Measurements from ENCODE around the gene ITGA8. TPM values are rescaled to one million over a fixed set of nuclear protein-coding genes. Genes with fewer than 3 reads are reported as not detected.

ITGA8 gene
- total RNA-seq, 4 donors from 2014 or later, result 9.4 to 64.8 (median 28.1) TPM

DNA sequence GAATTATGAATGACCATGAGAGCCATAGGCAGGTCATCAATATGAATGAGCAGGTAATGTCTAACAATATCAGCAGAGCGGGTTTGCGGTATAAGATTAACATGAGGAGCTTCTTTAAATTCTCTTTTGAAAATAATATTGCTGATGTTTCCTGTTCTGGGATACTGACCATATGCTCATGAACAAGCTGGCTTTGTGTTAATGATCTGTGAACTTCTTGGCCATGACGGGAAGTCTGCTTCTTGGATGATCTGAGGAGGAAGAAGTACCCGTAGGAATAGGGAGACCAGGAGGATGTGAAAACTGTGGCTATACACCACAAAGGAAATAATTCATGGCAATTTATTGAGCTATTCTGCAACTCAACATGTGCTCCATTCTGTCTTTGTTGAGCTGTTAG, 38.6 kb downstream of the ITGA8 start:
- no peaks in the 10 kb centered on the region for H3K4me1 ChIP-seq
- intact Hi-C loops (cut with DNase I; ENCODE audit: low total_unique reads), result no loop called here
- H3K9me3 ChIP-seq, result no peaks in the 10 kb centered on the region
- H3K27me3 ChIP-seq, result no peaks in the 10 kb centered on the region
- TF ChIP-seq CTCF (IDR thresholded peaks at IDR 0.05), result no peak
- no peak for TF ChIP-seq POLR2A (IDR thresholded peaks at IDR 0.05)
- H3K36me3 ChIP-seq, result no peaks in the 10 kb centered on the region
- no peak for DNase-seq
- no peak overlapping the region for H3K27ac ChIP-seq
- no peak overlapping the region for H3K4me3 ChIP-seq

DNA sequence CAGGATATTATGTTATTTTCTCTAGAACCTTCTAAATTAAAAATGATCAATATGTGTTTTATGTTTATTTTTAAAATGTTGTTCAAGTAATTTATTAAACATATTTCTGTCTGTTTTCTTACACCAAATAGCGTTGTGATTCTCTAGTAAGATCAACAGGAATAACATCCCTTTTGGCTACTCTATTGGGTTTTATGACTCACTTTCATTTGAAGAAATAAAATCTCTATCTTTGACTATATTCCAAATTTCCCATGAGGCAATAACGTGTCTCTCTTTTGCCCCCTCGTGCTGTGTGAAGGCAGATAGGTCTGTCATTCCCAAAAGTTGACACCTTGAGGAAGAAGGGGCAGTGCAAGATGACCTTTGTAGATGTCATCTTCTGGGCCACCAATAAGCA, 40.9 kb downstream of the ITGA8 start:
- no peak overlapping the region for H3K27ac ChIP-seq
- intact Hi-C loops (cut with DNase I; ENCODE audit: low total_unique reads), result no loop called here
- DNase-seq, result no peak

DNA sequence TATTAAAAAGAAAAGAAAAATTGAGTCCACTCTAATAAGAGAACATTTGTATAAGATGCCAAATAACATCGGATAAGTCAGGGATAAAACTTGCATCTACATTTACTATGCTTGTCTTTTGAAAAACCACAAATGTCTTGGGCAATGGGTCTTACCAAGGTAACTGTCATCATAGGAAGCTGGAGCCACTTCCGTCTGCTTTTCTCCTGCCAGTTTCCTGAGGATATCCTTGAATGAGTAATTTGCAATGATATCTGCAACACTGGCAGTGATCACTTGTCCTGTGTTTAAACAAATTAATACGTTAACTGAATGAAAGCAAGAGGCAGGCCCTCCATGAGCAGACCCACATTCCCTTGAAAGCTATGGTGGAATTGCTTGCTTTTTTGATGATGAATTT, 47.3 kb downstream of the ITGA8 start:
- H3K4me3 ChIP-seq, result no peak overlapping the region
- H3K27ac ChIP-seq, result no peak overlapping the region
- TF ChIP-seq CTCF (IDR thresholded peaks at IDR 0.05), result no peak
- TF ChIP-seq POLR2A (IDR thresholded peaks at IDR 0.05), result no peak
- no peaks in the 10 kb centered on the region for H3K4me1 ChIP-seq
- no peak for DNase-seq
- no peaks in the 10 kb centered on the region for H3K36me3 ChIP-seq
- no peaks in the 10 kb centered on the region for H3K9me3 ChIP-seq
- intact Hi-C loops (cut with DNase I; ENCODE audit: low total_unique reads), result no loop called here
- no peaks in the 10 kb centered on the region for H3K27me3 ChIP-seq

More for the DNA sequence above, 40.9 kb downstream of the ITGA8 start:
- Histone ChIP-seq H3K36me3 (no peaks in the 10 kb centered on the region), H3K9me3 (no peaks in the 10 kb centered on the region), H3K4me1 (no peaks in the 10 kb centered on the region), H3K4me3 (no peak overlapping the region), H3K27me3 (no peaks in the 10 kb centered on the region)
- TF ChIP-seq POLR2A (IDR thresholded peaks at IDR 0.05) (no peak), CTCF (IDR thresholded peaks at IDR 0.05) (no peak)

- no peaks in the 10 kb centered on the region for H3K4me1 ChIP-seq
- no peak overlapping the region for H3K27ac ChIP-seq
- H3K27me3 ChIP-seq, result no peaks in the 10 kb centered on the region
- intact Hi-C loops (cut with DNase I; ENCODE audit: low total_unique reads), result no loop called here
- TF ChIP-seq POLR2A (IDR thresholded peaks at IDR 0.05) (no peak), CTCF (IDR thresholded peaks at IDR 0.05) (no peak)
- no peaks in the 10 kb centered on the region for H3K9me3 ChIP-seq
- H3K36me3 ChIP-seq, result no peaks in the 10 kb centered on the region
- no peak overlapping the region for H3K4me3 ChIP-seq
- DNase-seq, result no peak
Measured at GRCh38 chr10:15670880-15671279, 48.8 kb downstream of the ITGA8 start.

- H3K9me3 ChIP-seq, result no peaks in the 10 kb centered on the region
- H3K36me3 ChIP-seq, result no peaks in the 10 kb centered on the region
- intact Hi-C loops (cut with DNase I; ENCODE audit: low total_unique reads), result no loop called here
- H3K27ac ChIP-seq, result no peak overlapping the region
- no peaks in the 10 kb centered on the region for H3K4me1 ChIP-seq
- H3K4me3 ChIP-seq, result no peak overlapping the region
- no peak for DNase-seq
- no peak for TF ChIP-seq POLR2A (IDR thresholded peaks at IDR 0.05)
- no peak for TF ChIP-seq CTCF (IDR thresholded peaks at IDR 0.05)
- no peaks in the 10 kb centered on the region for H3K27me3 ChIP-seq
Measured at GRCh38 chr10:15661574-15661973, 58.1 kb downstream of the ITGA8 start.
